Lung (tissue), 12 donors: Measurements from ENCODE around the gene PPARA. TPM values are rescaled to one million over a fixed set of nuclear protein-coding genes. Genes with fewer than 3 reads are reported as not detected.

ENCODE experiments used
- ATAC-seq: fragments of 200-7000 bp; cut with Tn5 transposase; one replicate; pipeline ENCODE4 v1.9.1; 2020; ENCODE audit warnings: moderate number of reproducible peaks; ENCODE audit not compliant: insufficient read depth, low FRiP score
- DNase-seq, 3 donors: peaks; one replicate each; pipeline ENCODE4 v3.0.0-alpha.2; 2013 to 2017
- H3K27ac ChIP-seq, 2 donors: one replicate each; pipeline ENCODE4 v1.5.1; 2013; ENCODE audit warnings: mild to moderate bottlenecking in 2 of 2, moderate library complexity in 2 of 2, control low read depth in 1 of 2, inconsistent platforms in 1 of 2, low read depth in 1 of 2, low read length in 1 of 2
- H3K27me3 ChIP-seq, 3 donors: one replicate each; pipeline ENCODE4 v1.5.1; 2013; ENCODE audit warnings: low read length in 2 of 3; ENCODE audit not compliant: control insufficient read depth in 3 of 3, insufficient read depth in 3 of 3
- H3K36me3 ChIP-seq, 4 donors: one replicate each; pipeline ENCODE4 v1.5.1; 2013; ENCODE audit warnings: low read length in 4 of 4, mild to moderate bottlenecking in 1 of 4, moderate library complexity in 1 of 4; ENCODE audit not compliant: control insufficient read depth in 4 of 4, insufficient read depth in 4 of 4
- H3K4me1 ChIP-seq, 5 donors: one replicate each; pipeline ENCODE4 v1.5.1; 2013; ENCODE audit warnings: low read length in 5 of 5, mild to moderate bottlenecking in 2 of 5, moderate library complexity in 1 of 5; ENCODE audit not compliant: control insufficient read depth in 5 of 5, insufficient read depth in 5 of 5
- H3K4me3 ChIP-seq: one replicate; pipeline ENCODE4 v1.5.1; 2013; ENCODE audit warnings: mild to moderate bottlenecking, control low read depth, moderate library complexity
- H3K9ac ChIP-seq, 2 donors: one replicate each; pipeline ENCODE4 v1.5.1; 2013; ENCODE audit warnings: low read length in 2 of 2, control low read depth in 1 of 2; ENCODE audit not compliant: insufficient read depth in 1 of 2
- H3K9me3 ChIP-seq, 4 donors: one replicate each; pipeline ENCODE4 v1.5.1; 2013; ENCODE audit warnings: low read length in 3 of 4, mild to moderate bottlenecking in 1 of 4, moderate library complexity in 1 of 4; ENCODE audit not compliant: control insufficient read depth in 4 of 4, insufficient read depth in 3 of 4
- CTCF ChIP-seq: IDR thresholded peaks from 2 replicates; pipeline ENCODE4 v1.5.1; 2012; ENCODE audit warnings: mild to moderate bottlenecking; ENCODE audit errors: control extremely low read depth, extremely low read depth
- WGBS, 2 donors: extraction: QIAGEN DNeasy Blood & Tissue Kit; methylation state at CpG; one replicate each; pipeline ENCODE4 v1.1.7; 2013; 5-methylcytosine and 5-hydroxymethylcytosine counted together
- polyA plus RNA-seq, 2 donors: library from polyadenylated mRNA; stranded (reverse); fragments of 200-250 nt; gene quantifications; one replicate each; pipeline ENCODE4 v1.2.1, GENCODE V29; 2013
- total RNA-seq, 2 donors: library from RNA; depleted of rRNA in 1 of 2; stranded (reverse); fragments of >200 nt in 1 of 2; gene quantifications; one replicate each; pipeline ENCODE4 v1.2.1, GENCODE V29; 2014 to 2021
- donor health status: control.
- donor health status: control.
- donor health status: Bipolar disorder and iron deficiency.
- donor health status: healthy.
- donor health status: DM: yes; HTN: yes; CAD: no.

PPARA gene
- total and polyA plus RNA-seq, 4 donors: 4.4 to 18.1 (median 11.0) TPM

GRCh38 chr22:46119729-46120419, 30.5 kb upstream of the PPARA start:
- ATAC-seq (no peak), DNase-seq (peak; percentile 59 to 83 (median 69))
- Histone ChIP-seq H3K27me3 (no peaks in the 10 kb centered on the region), H3K27ac (no peak overlapping the region), H3K4me3 (no peak overlapping the region), H3K4me1 (peaks cover 0 to 13% (median 5%) of the 10 kb centered on the region in 5 donors), H3K9me3 (no peaks in the 10 kb centered on the region), H3K9ac (no peak overlapping the region), H3K36me3 (no peaks in the 10 kb centered on the region)
- 51 to 73% methylated on average over 23 of the region's 23 CpGs for WGBS, 2 donors
- no peak for TF ChIP-seq CTCF

DNA sequence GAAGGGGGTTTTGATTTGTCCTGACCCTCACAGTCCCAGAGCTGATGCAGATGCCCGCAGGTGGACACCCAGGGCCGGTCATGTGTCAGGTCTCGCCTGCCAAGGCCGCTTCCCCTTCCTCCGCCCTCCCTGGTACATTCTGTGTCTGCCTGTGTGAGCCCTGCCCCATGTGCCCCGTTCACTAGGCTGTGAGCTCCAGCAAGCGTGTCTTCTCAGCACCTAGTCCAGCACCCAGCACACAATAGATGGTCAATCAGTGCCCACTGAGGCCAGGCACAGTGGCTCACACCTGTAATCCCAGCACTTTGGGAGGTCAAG, 29.9 kb upstream of the PPARA start:
- TF ChIP-seq CTCF: no peak
- ATAC-seq: no peak
- Histone ChIP-seq H3K4me1 (peaks cover 0 to 13% (median 5%) of the 10 kb centered on the region in 5 donors), H3K9me3 (no peaks in the 10 kb centered on the region), H3K27ac (no peak overlapping the region), H3K4me3 (no peak overlapping the region), H3K36me3 (no peaks in the 10 kb centered on the region), H3K27me3 (no peaks in the 10 kb centered on the region), H3K9ac (no peak overlapping the region)
- WGBS, 2 donors: 65 to 90% methylated on average over 7 of the region's 7 CpGs
- DNase-seq: no peak

DNA sequence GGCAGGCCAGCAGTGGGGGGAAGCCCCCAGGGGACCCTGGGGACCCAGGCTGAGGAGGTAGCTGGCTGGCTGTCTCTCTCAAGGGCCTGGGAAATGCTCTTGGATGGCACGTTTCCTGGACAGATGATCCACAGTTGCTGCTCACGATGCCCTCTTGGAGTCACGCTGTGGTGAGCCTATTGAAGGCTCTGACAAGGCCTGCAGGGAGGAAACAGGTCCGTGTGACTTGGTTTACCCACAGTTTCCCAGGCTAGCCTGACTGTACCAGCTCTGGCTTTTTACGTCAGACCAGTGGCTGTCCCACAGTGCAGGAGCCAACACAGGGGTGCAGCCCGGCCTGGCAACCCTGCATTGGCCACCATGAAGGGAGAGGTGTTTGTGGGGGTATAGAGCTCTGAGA, 29.2 kb upstream of the PPARA start:
- WGBS, 2 donors: 86 to 88% methylated on average over 6 of the region's 6 CpGs
- ATAC-seq (no peak), DNase-seq (no peak)
- H3K4me3 ChIP-seq: no peak overlapping the region
- no peak for TF ChIP-seq CTCF
- no peak overlapping the region for H3K9ac ChIP-seq
- H3K27ac ChIP-seq: no peak overlapping the region
- H3K36me3 ChIP-seq: no peaks in the 10 kb centered on the region
- peaks cover 0 to 13% (median 5%) of the 10 kb centered on the region in 5 donors for H3K4me1 ChIP-seq
- no peaks in the 10 kb centered on the region for H3K27me3 ChIP-seq
- no peaks in the 10 kb centered on the region for H3K9me3 ChIP-seq
